GM15510 (cell line): ENCODE measurements around the gene TMC1.

Source experiments
- POLR2A ChIP-seq: IDR thresholded peaks from 3 replicates; pipeline ENCODE4 v1.6.1; 2011; ENCODE audit warnings: borderline replicate concordance; ENCODE audit not compliant: insufficient read length; ENCODE audit errors: extremely low read depth

TMC1 gene

GRCh38 chr9:72552356-72552755, 30.9 kb downstream of the TMC1 start:
- TF ChIP-seq POLR2A: no peak

- TF ChIP-seq POLR2A: no peak
These were observed 32.8 kb downstream of the TMC1 start for GRCh38 chr9:72554221-72554641.

- no peak for TF ChIP-seq POLR2A
These were observed 36.1 kb downstream of the TMC1 start for GRCh38 chr9:72557549-72557948.

- TF ChIP-seq POLR2A: no peak
These were observed 38.7 kb downstream of the TMC1 start for GRCh38 chr9:72560086-72560485.

GRCh38 chr9:72563806-72564205, 42.4 kb downstream of the TMC1 start:
- TF ChIP-seq POLR2A: no peak

GRCh38 chr9:72564479-72565281, 43.3 kb downstream of the TMC1 start:
- no peak for TF ChIP-seq POLR2A

GRCh38 chr9:72565535-72565934, 44.1 kb downstream of the TMC1 start:
- no peak for TF ChIP-seq POLR2A

GRCh38 chr9:72574156-72574810, 52.9 kb downstream of the TMC1 start:
- TF ChIP-seq POLR2A: no peak

GRCh38 chr9:72575666-72576065, 54.3 kb downstream of the TMC1 start:
- no peak for TF ChIP-seq POLR2A

- no peak for TF ChIP-seq POLR2A
These were observed 54.7 kb downstream of the TMC1 start for GRCh38 chr9:72576087-72576486.

- TF ChIP-seq POLR2A: no peak
These were observed 55.9 kb downstream of the TMC1 start for GRCh38 chr9:72577212-72577753.

GRCh38 chr9:72579190-72579589, 57.8 kb downstream of the TMC1 start:
- no peak for TF ChIP-seq POLR2A

GRCh38 chr9:72579880-72580550, 58.6 kb downstream of the TMC1 start:
- TF ChIP-seq POLR2A: no peak

GRCh38 chr9:72581694-72582093, 60.3 kb downstream of the TMC1 start:
- no peak for TF ChIP-seq POLR2A

GRCh38 chr9:72583370-72583769, 62.0 kb downstream of the TMC1 start:
- TF ChIP-seq POLR2A: no peak

- TF ChIP-seq POLR2A: no peak
These were observed 65.2 kb downstream of the TMC1 start for GRCh38 chr9:72586388-72587130.

- no peak for TF ChIP-seq POLR2A
These were observed 66.9 kb downstream of the TMC1 start for GRCh38 chr9:72588336-72588735.
